Activated T-cell treated with anti-CD3 and anti-CD28 coated beads for 24 hours (primary cell): ENCODE data around the gene MRAP2.
"Not testable (repeated sequence)": the region's sequence is repeated elsewhere in the genome, so short reads cannot be mapped to it uniquely, and the experiment has no call there.

Experiments used
- DNase-seq: peaks from one replicate; pipeline ENCODE4 v3.0.0-alpha.2; 2020; ENCODE audit warnings: low read depth

The MRAP2 gene

GRCh38 chr6:84077645-84078044, 44.1 kb downstream of the MRAP2 start:
- no peak for DNase-seq

- no peak for DNase-seq
Observed at GRCh38 chr6:84078335-84078734, 44.8 kb downstream of the MRAP2 start.

- DNase-seq, result no peak
Observed at GRCh38 chr6:84081222-84081621, 47.6 kb downstream of the MRAP2 start.

DNA sequence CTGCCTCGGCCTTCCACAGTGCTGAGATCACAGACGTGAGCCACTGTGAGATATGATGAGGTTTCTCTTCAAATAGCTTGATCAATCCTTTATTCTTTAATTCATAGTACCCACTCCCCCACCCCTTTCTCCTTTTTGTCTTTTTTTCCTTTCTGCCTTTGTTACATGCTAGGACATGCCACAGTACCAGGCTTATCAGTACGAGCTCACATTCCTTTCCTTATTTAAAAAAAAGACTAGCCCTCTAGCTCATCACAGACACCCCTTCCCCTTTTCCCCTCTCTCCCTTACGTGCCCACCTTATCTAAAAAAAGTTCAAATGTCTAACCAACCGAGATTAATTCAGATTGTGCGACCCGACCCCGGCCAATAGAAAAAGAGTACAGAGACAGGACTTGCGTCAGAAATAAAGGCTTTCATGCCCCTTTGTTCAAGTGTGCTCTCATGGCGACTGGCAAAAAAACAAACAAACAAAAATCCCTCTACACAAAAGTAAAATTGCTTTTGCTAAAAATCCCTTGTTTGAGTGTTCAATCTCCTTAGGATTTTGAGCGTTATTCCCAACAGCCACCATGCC, 49.2 kb downstream of the MRAP2 start:
- no peak for DNase-seq

GRCh38 chr6:84084705-84085104, 51.1 kb downstream of the MRAP2 start:
- DNase-seq, result not testable (repeated sequence)

DNA sequence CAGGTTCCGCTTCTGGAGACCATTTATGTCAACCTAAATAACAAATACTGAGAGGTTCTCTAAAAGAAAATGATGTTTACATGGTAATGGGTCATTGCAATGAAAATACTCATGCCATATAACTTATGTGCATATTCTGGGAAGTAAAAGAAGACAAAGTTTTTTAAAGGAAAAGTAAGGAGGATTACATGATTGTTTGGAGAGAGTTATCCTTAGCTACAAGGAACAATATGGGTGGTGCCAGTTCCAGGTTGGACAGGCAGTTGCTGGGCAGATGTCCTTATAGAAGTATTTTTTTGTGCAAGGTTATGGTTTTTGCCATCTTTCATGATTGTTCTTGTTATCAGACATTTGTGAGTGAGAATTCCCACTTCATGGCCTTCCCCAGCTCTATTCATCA, 52.5 kb downstream of the MRAP2 start:
- DNase-seq, result no peak

GRCh38 chr6:84086545-84087429, 53.2 kb downstream of the MRAP2 start:
- DNase-seq, result no peak

DNA sequence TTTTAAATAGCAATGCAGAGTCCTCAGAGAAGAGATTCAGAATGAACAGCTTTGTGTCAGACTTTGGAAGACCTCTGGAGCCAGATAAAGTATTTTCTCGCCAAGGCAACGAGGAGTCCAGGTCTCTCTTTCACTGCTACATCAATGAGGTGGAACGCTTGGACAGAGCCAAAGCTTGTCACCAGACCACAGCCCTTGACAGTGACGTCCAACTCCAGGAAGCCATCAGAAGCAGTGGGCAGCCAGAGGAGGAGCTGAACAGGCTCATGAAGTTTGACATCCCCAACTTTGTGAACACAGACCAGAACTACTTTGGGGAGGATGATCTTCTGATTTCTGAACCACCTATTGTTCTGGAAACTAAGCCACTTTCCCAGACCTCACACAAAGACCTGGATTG, 55.5 kb downstream of the MRAP2 start:
- DNase-seq, result no peak

- DNase-seq, result no peak
Observed at GRCh38 chr6:84089552-84089951, 56.0 kb downstream of the MRAP2 start.

GRCh38 chr6:84093441-84094435, 60.2 kb downstream of the MRAP2 start:
- no peak for DNase-seq

GRCh38 chr6:84095156-84095555, 61.6 kb downstream of the MRAP2 start:
- no peak for DNase-seq

- DNase-seq, result no peak
Observed at GRCh38 chr6:84103029-84103428, 69.5 kb downstream of the MRAP2 start.

GRCh38 chr6:84105215-84105924, 71.8 kb downstream of the MRAP2 start:
- DNase-seq, result not testable (repeated sequence)

DNA sequence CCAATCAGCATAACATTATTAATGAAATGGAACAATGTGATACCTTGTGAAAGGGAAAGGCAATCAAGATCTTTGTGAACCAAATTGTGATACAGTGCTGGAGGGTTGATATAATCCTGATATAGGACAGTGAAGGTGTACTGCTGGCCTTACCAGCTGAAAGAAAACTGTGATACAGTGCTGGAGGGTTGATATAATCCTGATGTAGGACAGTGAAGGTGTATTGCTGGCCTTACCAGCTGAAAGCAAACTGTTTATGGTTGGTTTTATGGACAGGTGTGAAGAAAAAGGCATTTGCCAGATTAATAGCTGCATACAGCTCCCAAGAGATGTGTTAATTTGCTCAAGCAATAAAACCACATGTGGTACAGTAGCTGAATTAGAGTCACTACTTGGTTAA, 73.9 kb downstream of the MRAP2 start:
- DNase-seq, result no peak

DNA sequence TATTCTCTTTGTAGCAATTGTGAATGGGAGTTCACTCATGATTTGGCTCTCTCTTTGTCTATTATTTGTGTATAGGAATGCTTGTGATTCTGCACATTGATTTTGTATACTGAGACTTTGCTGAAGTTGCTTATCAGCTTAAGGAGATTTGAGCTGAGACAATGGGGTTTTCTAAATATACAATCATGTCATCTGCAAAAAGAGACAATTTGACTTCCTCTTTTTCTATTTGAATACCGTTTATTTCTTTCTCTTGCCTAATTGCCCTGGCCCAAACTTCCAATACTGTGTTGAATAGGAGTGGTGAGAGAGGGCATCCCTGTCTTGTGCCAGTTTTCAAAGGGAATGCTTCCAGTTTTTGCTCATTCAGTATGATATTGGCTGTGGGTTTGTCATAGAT, 77.8 kb downstream of the MRAP2 start:
- DNase-seq, result not testable (repeated sequence)

DNA sequence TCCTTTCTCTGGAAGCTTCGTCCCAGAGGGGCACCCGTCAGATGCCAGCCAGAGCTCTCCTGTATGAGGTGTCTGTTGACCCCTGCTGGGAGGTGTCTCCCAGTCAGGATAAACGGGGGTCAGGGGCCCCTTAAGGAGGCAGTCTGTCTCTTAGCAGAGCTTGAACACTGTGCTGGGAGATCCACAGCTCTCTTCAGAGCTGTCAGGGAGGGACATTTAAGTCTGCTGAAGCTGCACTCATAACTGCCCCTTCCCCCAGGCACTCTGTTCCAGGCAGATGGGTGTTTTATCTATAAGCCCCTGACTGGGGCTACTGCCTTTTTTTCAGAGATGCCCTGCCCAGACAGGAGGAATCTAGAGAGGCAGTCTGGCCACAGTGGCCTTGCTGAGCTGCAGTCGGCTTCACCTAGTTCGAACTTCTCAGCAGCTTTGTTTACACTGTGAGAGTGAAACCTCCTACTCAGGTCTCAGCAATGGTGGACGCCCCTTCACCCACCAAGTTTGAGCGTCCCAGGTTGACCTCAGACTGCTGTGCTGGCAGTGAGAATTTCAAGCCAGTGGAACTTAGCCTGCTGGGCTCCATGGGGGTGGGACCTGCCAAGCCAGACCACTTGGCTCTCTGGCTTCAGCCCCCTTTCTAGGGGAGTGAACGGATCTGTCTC, 81.5 kb downstream of the MRAP2 start:
- DNase-seq, result not testable (repeated sequence)

- DNase-seq, result no peak
Observed at GRCh38 chr6:84118191-84118590, 84.6 kb downstream of the MRAP2 start.

GRCh38 chr6:84119277-84119676, 85.7 kb downstream of the MRAP2 start:
- DNase-seq, result no peak

DNA sequence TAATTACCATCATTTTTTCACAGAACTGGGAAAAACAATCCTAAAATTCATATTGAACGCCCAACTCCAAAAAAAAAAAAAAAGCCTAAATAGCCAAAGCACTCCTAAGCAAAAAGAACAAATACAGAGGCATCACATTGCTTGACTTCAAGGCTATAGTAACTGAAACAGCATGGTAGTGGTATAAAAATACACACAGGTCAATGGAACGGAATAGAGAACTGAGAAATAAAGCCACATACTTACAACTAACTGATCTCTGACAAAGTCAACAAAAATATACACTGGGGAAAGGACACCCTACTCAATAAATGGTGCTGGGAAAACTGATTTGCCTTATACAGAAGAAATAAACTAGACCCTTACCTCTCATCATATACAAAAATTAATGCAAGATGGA, 89.6 kb downstream of the MRAP2 start:
- no peak for DNase-seq

- DNase-seq, result not testable (repeated sequence)
Observed at GRCh38 chr6:84129588-84129987, 96.0 kb downstream of the MRAP2 start.

- DNase-seq, result not testable (repeated sequence)
Observed at GRCh38 chr6:84133385-84133784, 99.8 kb downstream of the MRAP2 start.
